ENCODE data around the gene CRABP1.

DNA sequence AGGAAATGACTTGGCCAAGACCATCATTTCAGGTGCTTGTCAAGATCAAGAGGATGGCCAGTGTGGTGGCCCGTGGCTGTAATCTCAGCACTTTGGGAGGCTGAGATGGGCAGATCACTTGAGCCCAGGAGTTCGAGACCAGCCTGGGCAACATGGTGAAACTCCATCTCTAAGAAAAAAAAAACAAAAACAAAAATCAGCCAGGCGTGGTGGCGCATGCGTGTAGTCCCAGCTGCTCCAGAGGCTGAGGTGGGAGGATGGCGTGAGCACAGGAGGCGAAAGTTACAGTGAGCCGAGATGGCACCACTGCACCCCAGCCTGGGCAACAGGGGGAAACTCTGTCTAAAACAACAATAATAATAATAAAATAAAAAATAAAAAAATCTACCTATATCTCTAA, 15.0 kb downstream of the CRABP1 start:
- no peak for TF ChIP-seq SIN3A (IDR thresholded peaks at IDR 0.05; ENCODE audit: low read depth, low read length)
- TF ChIP-seq RCOR1 (conservative IDR thresholded peaks at IDR 0.05; ENCODE audit: low read depth, low read length), result no peak
- TF ChIP-seq, protein P1, sequence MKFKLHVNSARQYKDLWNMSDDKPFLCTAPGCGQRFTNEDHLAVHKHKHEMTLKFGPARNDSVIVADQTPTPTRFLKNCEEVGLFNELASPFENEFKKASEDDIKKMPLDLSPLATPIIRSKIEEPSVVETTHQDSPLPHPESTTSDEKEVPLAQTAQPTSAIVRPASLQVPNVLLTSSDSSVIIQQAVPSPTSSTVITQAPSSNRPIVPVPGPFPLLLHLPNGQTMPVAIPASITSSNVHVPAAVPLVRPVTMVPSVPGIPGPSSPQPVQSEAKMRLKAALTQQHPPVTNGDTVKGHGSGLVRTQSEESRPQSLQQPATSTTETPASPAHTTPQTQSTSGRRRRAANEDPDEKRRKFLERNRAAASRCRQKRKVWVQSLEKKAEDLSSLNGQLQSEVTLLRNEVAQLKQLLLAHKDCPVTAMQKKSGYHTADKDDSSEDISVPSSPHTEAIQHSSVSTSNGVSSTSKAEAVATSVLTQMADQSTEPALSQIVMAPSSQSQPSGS (IDR thresholded peaks at IDR 0.05; ENCODE audit: low read length), result no peak
- TF ChIP-seq, protein P2, sequence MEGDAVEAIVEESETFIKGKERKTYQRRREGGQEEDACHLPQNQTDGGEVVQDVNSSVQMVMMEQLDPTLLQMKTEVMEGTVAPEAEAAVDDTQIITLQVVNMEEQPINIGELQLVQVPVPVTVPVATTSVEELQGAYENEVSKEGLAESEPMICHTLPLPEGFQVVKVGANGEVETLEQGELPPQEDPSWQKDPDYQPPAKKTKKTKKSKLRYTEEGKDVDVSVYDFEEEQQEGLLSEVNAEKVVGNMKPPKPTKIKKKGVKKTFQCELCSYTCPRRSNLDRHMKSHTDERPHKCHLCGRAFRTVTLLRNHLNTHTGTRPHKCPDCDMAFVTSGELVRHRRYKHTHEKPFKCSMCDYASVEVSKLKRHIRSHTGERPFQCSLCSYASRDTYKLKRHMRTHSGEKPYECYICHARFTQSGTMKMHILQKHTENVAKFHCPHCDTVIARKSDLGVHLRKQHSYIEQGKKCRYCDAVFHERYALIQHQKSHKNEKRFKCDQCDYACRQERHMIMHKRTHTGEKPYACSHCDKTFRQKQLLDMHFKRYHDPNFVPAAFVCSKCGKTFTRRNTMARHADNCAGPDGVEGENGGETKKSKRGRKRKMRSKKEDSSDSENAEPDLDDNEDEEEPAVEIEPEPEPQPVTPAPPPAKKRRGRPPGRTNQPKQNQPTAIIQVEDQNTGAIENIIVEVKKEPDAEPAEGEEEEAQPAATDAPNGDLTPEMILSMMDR (IDR thresholded peaks at IDR 0.05 in 2 of 3, conservative IDR thresholded peaks at IDR 0.05 in 1 of 3; ENCODE audit: control insufficient read depth in 2 of 3, extremely low read depth in 1 of 3, insufficient read depth in 1 of 3, low read depth in 3 of 3, low read length in 3 of 3), result no peak

Measured in GM12878 (cell line).